COR-L47 (cell line): ENCODE data around the gene LAGE3.
"Not testable (repeated sequence)": the region's sequence is repeated elsewhere in the genome, so short reads cannot be mapped to it uniquely, and the experiment has no call there.

Experiments used
- DNase-seq: peaks from one replicate; lab custom pipeline; 2025; lab: John Stamatoyannopoulos, UW

LAGE3 gene

DNA sequence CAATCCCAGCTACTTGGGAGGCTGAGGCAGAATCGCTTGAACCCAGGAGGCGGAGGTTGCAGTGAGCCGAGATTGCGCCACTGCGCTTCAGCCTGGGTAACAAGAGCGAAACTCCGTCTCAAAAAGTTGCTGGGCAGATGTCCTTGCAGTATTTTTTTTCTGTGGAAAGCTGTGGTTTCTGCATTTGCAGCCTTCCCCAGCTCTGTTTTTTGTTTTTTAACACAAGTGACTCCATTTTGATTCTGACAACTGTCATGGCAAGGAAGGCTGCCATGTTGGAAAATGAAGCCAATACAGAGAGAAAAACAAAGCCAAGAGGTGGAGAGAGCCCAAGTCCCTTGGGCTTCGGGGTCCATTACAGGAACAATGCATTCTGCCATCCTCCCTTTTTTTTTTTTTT is 23.0 kb upstream of the LAGE3 start:
- no peak for DNase-seq

- DNase-seq: not testable (repeated sequence)
These were observed 22.3 kb upstream of the LAGE3 start for GRCh38 chrX:154501423-154501822.

- DNase-seq: not testable (repeated sequence)
These were observed 17.6 kb upstream of the LAGE3 start for GRCh38 chrX:154496591-154497137.

DNA sequence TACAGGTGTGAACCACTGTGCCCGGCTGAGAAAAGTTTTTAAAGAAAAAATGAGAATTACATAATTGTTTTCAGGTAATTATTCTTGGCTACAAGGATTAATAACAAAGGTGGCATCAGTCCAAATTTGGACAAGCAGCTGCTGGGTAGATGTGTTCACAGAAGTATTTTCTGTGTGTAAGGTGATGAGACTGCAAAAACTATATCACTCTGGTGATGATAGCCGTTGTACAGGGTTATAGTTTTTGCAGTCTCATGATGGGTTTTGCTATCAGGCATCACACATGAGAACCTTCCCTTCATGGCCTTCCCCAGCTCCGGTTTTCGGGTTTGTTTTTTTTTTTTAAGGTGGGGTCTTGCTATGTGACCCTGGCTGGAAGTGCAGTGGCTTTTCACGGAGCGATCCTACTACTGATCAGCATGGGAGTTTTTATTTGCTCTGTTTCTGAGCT is 16.4 kb upstream of the LAGE3 start:
- no peak for DNase-seq

GRCh38 chrX:154494715-154495114 is 15.6 kb upstream of the LAGE3 start:
- no peak for DNase-seq

GRCh38 chrX:154490414-154491083 is 11.5 kb upstream of the LAGE3 start, which contains the start of gene SLC10A3:
TSS of gene SLC10A3 (minus strand) at chrX:154490629. CDS start at chrX:154488940, 1,689 bp downstream.
- DNase-seq: peak; percentile 83

GRCh38 chrX:154490021-154490413 is 10.9 kb upstream of the LAGE3 start:
- DNase-seq: no peak

DNA sequence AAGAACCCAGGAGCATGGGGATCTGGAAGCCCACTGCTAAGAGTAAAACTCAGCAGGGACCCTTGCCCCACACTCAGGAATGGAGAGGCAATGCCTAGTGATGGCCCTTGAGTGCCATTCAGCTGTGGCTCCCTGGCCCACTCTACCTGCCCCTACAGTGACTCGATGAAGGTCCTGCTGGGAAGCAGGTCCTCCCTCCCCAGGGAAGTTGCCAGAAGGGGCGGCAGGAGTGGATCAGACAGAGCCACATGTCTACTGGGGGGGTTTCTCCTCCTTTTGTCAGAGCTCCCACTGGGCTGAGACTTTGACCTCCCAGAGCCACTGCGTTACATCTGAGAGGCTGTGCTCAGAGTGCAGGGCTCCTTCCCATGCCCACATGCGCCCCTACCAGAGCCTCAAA is 10.1 kb upstream of the LAGE3 start:
- no peak for DNase-seq

GRCh38 chrX:154488336-154489075 is 9.4 kb upstream of the LAGE3 start:
- no peak for DNase-seq

GRCh38 chrX:154487518-154488290 is 8.6 kb upstream of the LAGE3 start:
- DNase-seq: no peak

DNA sequence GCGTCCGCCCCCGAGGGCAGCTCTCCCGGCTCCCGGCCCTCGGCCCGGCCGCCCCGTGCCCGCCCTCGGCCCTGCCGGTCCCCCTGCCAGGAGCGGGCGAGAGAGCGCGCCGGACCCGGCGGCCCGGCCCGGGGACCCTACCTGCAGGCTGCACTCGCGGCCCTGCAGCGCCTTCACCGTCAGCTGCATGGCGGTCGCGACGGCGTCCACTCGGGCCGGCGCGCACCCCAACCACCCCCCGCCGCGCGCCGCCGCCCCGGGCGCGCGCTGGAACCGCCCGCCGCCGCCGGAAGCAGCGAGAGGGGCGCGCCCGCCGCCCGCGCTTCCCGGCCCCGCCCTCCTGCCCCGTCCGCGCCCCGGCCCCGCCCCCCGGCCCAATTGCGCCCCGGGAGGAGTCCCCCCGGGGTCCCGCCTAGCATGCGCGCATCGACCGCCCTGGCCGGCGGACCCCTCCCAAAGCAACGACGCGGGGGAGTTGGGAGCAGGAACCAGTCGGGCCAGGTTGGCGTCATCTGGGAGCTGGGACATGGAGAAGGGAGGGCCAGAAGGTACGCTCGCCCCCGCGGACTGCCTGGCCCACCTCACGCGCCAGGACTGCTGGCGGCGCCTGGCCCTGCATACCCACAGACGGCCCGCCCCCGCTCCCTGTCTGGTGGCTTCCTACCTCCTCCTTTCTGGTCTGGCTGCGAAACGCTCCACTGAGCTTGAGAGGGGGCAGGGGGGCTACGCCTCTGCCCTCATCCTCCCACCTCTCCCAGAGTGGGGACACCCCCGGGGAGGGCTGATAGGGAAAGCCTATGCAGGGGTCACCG is 7.5 kb upstream of the LAGE3 start, which contains the start of gene UBL4A:
Gene UBL4A, minus strand, starts transcription at position 220 of the 812 bp plus-strand sequence. Its CDS starts 31 bp downstream, at position 189.
- no peak for DNase-seq

GRCh38 chrX:154486052-154486395 is 6.9 kb upstream of the LAGE3 start:
- DNase-seq: no peak

DNA sequence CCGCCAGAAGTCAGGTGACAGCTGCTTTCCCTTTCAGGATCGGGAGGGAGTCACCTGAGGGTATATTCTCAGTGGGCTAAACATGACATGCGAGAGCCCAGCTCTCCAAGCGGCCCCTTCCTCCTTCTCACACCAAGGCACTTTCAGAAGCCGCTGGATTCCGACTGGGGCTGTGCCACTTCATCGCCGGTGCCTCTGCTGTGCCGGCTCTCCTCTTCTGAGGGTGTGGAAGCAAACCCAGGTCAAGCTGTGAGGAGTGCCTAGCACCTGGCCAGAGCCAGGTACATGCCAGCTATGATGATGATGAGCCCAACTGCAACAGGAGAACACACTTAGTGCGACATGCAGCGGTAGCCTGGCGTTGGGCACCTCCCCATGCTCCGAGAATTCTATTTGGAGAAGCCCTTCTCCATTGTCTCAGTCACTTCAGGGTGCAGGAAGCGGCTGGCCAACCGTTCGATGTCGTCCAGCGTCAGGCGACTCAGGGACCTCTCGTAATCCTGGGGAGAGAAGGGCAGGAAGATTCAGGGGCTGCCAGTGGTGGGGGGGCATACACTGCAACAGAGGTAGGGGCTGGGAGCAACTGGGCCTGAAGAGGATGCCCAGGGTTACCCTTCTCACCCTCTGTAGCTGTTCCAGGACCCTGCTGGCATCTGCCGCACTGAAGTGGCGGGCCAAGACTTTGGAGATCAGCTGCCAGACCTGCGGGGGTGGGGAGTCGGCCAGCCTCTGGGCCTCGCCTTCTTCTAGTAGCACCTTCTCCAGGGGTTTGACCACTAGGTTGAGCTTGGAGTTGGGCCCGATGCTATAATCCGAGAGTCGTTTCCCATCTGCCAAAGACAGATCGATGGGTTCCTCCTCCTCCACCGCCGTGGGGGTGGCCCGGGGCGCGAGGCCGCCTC is 6.3 kb upstream of the LAGE3 start:
- DNase-seq: no peak

DNA sequence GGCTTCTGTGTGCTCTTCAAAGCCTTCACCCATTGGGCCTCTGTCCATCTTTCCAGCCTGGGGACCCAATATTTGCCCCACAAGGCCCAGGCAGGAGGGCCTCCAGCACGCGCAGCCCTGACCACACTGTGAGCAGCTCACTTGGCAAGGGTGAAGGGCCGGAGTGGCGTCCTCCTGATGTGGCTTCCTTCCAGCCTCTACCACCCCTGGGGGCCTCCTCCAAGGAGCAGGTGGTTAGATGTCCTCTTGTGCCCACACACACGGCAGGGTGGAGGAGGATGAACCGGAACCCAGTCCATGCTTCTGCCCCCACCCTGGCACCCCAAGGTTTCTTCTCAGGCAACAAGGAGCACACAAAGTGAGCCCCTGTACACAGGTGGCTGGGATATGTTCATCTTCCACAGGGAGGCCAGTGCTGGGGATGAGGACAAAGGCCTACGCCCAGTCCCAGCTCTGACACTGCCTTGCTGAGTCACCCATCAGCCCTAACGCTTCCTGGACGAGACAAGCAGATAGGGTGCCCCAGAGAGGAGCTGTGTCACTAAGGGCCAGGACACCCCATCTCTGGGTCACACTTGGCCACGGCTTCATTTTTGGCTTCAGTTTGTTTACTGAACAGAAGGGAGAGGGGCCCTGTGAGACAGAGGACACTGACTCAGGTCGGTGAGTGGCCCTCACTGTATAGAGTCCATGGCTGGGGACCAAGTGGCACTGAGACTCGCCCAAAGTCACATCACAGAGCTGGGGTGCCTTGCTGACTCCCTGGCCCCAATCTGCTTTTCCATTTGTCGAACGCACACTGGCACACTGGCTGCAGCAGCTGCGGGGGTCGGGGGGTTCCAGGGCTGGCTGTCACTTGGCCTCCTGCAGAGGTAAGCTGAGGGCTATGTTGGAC is 5.4 kb upstream of the LAGE3 start:
- DNase-seq: no peak

DNA sequence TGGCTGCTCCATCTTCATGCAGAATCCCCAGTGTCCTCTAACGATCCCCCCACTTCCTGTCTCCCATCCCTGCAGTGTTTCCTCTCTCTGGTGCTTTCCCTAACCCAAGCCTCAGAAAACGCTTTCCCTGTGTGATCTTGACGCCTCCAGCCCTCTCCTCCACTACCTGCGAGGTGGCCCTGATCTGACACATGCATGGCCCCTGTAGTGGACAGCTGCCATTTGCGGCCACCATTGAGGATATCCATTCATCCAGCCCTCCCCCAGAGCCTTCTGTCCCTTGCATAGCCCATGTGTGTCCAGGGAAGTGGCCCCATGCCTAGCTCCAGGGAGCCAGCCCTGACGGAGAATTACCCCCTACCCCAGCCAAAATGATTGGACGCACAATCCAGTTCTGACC is 4.2 kb upstream of the LAGE3 start:
- no peak for DNase-seq

- DNase-seq: no peak
These were observed 3.7 kb upstream of the LAGE3 start for GRCh38 chrX:154482786-154483185.

GRCh38 chrX:154481911-154482601 is 3.0 kb upstream of the LAGE3 start:
- no peak for DNase-seq

GRCh38 chrX:154481195-154481594 is 2.1 kb upstream of the LAGE3 start:
- no peak for DNase-seq
